Activated naive CD4-positive, alpha-beta T cell (primary cell): ENCODE data around the gene MED12L.

ENCODE experiments used
- DNase-seq, 4 experiments: peaks; one replicate each; lab custom pipeline; 2025; lab: John Stamatoyannopoulos, UW

The MED12L gene

GRCh38 chr3:151319628-151320027 is 234.2 kb downstream of the MED12L start:
- DNase-seq = no peak

DNA sequence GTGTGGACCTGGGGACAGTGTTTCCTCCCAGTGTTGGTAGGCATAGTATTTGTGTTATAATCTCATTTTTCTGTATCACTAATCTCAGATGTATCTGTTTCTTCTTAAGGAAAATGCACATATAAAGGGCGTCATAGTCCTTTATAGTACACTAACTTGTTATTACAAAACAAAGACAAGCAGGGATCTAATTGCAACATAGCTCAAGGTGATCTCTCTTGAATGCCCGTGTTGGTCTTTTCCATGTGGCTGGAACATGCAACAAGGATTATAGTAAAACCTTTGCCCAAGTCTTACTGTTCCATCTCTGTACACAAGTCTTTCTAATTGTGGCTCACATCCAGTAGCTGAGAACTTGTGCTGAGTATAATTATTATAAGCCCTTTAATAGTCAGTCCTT is 234.7 kb downstream of the MED12L start:
- no peak for DNase-seq

- no peak for DNase-seq
These were observed 236.1 kb downstream of the MED12L start for GRCh38 chr3:151321526-151321925.

GRCh38 chr3:151322511-151322910 is 237.0 kb downstream of the MED12L start:
- DNase-seq = no peak

DNA sequence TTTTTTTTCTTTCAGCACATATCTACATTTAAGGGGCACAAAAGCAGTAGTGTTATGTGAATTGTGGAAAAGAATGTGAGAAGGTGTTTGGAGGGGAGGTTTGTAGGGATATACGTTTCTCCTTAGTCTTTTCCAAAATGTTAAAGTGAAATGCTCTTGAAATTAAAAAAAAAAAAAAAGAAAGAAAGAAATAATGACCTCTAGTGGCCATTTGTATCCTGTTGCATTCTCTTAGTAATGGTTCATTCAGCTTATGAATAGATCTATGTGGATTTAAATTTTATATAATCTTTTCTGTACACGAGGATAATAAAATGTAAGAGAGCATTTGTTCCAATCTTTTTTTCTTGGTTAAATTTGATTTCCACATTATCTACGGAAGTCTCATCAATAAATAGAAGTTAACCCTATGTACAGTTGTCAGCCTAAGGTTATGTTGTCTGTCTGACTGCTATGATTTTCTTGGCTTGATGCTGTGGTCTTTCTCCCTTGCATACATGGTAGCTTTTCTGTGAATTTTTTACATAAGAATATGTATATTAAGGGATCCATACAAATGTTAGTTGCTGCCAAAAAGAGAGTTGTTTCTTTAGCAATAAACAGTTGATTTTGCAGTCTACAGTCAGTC is 242.2 kb downstream of the MED12L start:
- DNase-seq = no peak

DNA sequence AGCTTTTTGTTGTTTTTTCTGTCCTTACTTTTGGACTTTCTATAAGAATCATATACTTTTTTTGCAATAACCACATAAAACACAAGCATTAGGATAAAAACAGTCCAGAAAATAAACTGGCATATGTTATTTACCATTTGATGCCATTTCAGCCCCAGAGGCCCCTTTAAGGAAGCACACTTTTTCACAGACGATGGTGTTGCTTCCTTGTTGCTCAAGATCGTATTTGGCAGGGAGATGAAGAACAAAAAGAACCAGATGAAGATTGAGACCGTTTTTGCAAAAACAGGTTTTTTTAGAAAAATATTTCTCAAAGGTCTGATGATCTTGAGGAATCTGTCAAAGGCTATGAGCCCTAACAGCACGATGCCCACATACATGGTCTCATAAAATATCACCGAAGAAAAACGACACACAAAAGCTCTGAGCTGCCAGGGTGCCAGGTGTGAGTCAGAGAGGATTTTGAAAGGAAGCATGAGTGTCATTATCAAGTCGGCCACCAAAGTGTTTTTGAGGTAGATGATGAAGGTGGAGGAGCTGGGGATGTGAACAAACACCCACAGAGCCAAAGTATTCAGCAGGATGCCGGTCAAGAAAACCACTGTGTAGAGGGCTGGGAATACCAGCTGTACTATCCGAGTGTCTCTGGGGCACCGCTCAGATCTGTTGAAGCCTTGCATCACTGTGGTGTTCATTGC is 243.0 kb downstream of the MED12L start:
- no peak for DNase-seq

DNA sequence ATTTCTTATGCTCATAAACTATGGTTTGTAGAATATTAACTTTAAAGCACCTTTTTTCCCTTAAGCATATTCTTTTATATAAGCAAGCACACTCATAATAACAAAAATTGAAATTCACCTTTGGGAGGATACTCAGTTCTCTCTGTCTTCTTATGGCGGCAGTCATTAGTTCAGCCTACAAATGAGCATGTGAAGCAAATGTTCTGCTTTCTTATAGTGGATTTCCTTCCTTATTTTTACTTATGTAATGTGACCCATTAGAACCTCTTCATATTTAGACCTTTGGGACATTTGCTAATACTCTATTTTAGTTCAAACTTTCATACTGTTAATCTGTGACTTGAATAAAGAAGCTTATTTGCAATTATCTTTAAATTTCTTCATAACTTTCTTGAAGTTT is 243.9 kb downstream of the MED12L start, which contains the start of gene P2RY13:
TSS of gene P2RY13 (minus strand) at position 187 of the 400 bp plus-strand sequence. CDS start at position 166, 21 bp downstream.
- DNase-seq = no peak

DNA sequence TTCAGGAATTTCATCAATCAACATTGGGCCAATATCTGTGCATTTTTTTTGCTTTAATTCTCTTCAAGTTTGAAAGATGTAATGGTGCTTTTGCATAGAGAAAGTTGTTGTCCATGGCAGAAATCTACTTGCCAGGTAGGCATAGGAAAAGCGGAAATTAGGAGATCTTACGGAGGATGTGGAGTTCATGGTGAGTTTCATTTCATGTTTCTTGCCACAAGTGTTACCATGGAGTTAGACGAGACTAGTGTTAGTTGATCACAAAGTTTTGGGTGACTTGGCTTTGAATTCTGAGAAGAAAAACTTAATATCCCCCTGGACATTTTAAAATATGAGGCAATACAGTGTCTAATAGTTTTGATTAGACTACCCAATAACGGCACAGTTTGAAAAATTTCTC is 244.9 kb downstream of the MED12L start:
- no peak for DNase-seq

DNA sequence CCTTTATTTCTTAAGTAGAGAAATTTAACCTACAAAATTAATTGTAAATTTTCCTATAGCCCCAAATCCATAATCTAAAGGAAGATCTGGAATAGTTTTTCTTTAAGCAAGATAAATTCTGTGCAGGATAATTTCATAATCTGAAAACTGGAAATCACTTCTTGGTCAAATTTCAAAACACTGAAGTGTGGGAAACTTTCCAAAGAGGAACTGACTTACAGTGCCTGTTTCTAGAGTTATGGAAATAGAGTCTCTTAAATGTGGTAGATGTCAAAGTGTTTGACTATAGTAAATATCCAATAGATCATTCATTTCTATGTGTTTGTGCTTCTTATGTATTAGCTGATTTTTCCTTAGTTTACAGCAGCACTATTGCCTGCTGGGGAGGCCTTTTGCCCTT is 245.4 kb downstream of the MED12L start:
- no peak for DNase-seq

DNA sequence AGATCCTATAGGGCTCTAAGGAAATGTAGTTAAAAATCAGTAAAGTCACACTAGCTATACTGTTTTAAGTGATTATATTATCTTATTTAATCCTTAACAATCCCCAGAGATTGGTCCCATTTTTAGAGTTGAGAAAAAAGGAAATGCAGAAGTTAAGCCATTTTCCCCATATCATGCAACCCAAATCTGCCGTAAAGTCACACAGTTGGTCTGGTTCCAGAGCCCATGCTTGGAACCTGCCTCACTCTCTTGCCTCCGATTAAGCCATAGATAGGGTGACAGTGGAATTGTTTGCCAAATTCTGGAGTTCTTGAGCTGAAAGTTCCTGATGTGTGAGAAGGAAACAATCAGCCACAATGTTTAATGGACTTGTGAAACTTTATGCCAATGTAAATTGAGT is 246.2 kb downstream of the MED12L start:
- no peak for DNase-seq

DNA sequence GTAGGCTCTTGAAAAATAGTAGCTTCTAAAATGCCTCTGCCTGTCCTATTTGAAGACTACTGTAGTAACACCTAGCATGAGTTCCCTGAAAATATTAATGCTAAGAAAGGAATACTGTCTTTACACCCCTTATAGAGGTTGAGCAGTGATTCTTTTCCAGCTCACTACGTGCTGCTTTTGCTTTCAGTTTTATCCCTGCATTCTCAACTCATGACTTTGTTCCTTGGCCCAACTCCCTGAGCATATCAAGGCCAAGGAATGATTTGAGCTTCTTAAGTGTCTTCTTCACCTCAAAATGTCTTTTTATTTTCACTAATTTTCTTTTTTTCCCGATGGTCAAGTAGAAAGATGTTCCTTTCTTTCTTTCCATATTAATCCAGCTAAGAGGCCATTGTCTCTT is 260.4 kb downstream of the MED12L start:
- DNase-seq = no peak

DNA sequence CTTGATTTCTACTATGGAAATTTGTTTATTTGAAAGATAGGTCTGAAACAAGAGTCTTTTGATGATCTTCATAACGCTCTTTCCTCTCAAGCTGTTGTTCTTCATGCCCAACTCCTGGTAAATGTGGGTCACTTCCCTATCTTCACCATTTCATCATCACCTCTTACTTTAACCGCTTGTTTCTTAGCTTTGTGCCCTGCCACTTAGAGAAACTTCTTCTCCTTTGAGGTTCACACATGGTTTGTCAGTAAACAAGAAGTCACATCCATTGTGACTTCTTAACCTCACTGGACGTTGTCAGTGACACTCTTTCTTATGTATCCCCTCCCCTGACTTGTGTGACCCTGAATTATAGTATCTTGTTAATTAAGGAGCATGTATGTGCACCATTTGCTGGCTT is 260.8 kb downstream of the MED12L start:
- DNase-seq = no peak

- no peak for DNase-seq
These were observed 262.0 kb downstream of the MED12L start for GRCh38 chr3:151347432-151347831.

DNA sequence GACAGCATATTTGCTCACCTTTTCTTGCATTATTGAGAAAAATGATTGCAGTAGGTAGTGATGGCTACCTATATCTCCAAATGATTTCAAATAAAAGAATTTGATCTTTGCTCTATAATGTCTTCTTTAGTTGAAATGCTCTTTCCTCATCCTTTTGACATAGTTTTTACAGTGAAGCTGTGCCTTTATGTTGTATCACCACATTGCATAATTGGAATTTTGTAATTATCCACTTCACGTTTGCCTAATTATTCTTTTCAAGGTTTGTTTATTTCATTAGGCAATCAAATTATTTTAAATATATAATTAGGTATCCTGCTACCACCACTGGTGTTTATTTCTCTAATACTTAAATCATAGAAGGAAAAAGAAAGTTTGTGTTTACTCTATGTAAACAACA is 265.2 kb downstream of the MED12L start:
- DNase-seq = no peak

DNA sequence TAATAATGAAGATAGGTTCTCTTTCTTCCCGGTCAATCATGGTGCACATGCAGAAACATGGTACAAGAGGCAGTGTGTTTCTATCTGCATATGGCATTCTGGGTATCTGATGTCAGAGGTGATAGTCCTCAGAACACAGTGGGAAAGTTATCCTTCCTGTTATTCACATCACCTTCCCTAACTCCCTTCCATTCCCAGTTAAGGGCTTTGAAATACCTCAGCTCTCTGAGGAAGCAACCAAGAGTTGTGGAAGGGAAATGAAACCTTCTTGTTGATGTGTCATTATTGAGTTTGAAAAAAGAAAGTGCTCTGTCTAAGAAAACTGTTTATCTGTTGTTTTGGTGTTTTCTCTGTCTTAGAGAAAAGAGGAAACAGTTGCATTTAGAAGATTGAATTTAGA is 265.8 kb downstream of the MED12L start:
- DNase-seq = no peak

- no peak for DNase-seq
These were observed 266.2 kb downstream of the MED12L start for GRCh38 chr3:151351648-151352047.

DNA sequence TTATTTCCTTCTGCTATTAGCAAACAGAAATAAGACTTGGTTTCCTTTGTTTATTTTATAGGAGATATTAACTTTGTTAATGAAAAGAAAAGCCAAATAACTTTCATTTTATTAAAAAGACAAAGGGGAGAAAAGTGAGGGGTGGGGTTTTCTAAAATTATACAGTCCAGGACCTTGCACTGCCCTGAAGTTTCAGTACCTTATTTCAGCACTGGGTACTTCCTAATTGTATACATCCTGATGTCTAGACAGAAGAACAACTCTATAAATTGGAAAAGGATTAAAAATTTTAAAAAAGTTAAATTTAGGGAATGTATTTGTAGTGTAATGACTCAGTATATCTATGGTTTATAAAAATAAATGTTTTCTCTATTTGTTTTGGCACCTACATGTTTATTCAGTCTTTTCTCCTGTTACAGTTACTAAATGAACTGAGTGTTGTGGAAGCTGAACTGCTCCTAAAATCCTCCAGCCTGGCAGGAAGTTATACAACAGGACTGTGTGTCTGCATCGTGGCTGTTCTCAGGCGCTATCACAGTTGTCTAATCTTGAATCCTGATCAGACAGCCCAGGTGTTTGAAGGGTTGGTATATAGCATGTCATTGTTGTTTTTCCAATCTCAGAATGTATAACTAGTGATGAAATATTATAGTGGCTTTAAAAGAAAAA is 271.5 kb downstream of the MED12L start:
- no peak for DNase-seq

DNA sequence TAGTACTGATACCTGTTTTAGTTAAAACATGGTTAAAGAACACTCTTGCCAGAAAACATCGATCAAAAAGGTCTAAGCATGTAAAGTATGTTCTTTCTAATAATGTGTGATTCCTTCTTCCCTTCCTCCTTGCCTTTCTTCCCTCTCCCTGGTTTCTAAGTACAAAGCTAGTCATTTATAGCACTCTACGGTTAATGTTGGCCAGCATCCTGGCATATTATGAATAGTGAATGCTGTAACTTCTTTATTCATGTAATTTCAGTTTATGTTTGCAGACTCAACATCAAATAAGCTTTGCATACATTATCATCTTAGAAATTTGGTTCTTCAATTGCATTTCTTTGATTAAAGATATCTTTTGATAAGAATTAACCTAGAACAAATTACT is 272.0 kb downstream of the MED12L start:
- no peak for DNase-seq

DNA sequence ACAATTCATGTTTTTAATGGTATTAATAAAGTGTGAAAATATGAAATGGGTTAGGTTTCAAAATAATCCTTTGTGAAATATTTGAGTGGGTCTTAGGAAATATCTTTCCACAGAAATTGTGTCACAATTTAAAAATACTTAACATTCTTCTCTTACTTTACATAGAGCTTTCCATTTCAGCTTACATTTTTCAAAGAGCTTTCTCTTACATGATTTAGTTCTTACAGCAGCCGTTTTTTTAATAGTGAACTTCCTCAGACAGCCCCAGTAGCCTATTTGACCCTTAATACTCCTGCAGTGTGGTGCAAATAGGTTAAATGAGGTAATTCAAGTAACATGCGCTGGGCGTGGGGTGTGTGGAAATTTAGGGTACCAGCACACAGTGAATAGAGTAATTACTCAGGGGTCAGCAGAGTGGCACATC is 277.3 kb downstream of the MED12L start:
- DNase-seq = no peak

DNA sequence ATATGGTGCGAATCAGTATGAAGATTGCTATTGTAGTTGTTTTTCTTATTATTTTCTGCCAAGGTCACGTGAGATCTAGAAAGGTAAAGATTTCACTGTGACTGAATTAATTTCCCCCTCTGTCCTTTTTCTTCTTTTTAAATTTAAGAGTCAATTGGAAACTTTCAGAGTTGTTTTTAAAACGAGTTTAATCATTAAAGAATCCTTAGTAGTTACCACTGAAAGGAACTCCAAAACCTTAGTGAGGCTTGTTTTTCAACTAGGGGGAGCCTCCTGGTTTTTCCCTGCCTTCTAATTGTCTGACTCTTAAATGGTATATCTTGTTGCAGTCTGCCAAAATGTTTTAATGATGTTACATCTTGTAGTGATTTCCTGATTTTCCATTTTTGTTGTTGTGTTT is 281.5 kb downstream of the MED12L start:
- DNase-seq = no peak

GRCh38 chr3:151367448-151367847 is 282.0 kb downstream of the MED12L start:
- DNase-seq = no peak

GRCh38 chr3:151371526-151371925 is 286.1 kb downstream of the MED12L start:
- DNase-seq = no peak

GRCh38 chr3:151372063-151372820 is 286.8 kb downstream of the MED12L start:
- DNase-seq = no peak
